GM23248 (cell line): ENCODE data around the gene SNCG.

Experiments used
- EZH2 ChIP-seq: fragments of 200-600 bp; sonication (generic); IDR thresholded peaks from 2 replicates; pipeline ENCODE4 v1.6.1; 2018; ENCODE audit warnings: antibody characterized with exemption, mild to moderate bottlenecking; ENCODE audit not compliant: insufficient read depth, poor library complexity, severe bottlenecking
- EZH2phosphoT487 ChIP-seq: fragments of 200-600 bp; sonication (generic); IDR thresholded peaks from 2 replicates; pipeline ENCODE4 v1.6.1; 2018; ENCODE audit warnings: antibody characterized with exemption, moderate library complexity, mild to moderate bottlenecking, low read depth; ENCODE audit not compliant: insufficient read depth

GRCh38 chr10:86929468-86930380, 28.7 kb upstream of the SNCG start:
- TF ChIP-seq EZH2 (no peak), EZH2phosphoT487 (no peak)
